DOHH2 (cell line): ENCODE results near the gene CMTM3.

ENCODE experiments used
- EZH2phosphoT487 ChIP-seq: fragments of 200-600 bp; sonication (generic); IDR thresholded peaks from 2 replicates; pipeline ENCODE4 v1.6.1; 2017; ENCODE audit warnings: borderline replicate concordance, mild to moderate bottlenecking, antibody characterized with exemption, low read length, moderate library complexity, mixed read lengths
- TF ChIP-seq, protein P1 (sequence below): fragments of 200-600 bp; sonication (generic); IDR thresholded peaks from one replicate; pipeline ENCODE4 v1.5.1; 2014; ENCODE audit warnings: antibody characterized with exemption, mild to moderate bottlenecking, low read depth, low read length; ENCODE audit not compliant: poor library complexity, severe bottlenecking

DNA sequence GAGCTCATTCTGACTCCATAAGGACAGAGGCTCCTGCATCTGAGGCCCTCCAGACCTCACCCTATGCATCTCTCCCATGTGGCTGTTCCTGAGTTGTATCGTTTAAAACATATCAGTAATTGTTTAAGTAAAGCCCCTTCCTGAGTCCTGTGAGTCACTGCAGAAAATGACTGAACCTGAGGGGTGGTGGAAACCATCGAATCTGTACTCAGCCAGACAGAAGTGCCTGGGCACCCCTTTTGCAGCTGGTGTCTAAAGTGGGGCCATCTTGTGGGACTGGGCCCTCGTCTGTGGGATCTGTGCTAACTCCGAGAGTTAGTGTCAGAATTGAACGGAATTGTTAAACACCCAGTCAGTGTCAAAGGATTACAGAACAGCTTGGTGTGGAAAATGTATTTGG is 25.4 kb downstream of the CMTM3 start:
- TF ChIP-seq, protein P1, sequence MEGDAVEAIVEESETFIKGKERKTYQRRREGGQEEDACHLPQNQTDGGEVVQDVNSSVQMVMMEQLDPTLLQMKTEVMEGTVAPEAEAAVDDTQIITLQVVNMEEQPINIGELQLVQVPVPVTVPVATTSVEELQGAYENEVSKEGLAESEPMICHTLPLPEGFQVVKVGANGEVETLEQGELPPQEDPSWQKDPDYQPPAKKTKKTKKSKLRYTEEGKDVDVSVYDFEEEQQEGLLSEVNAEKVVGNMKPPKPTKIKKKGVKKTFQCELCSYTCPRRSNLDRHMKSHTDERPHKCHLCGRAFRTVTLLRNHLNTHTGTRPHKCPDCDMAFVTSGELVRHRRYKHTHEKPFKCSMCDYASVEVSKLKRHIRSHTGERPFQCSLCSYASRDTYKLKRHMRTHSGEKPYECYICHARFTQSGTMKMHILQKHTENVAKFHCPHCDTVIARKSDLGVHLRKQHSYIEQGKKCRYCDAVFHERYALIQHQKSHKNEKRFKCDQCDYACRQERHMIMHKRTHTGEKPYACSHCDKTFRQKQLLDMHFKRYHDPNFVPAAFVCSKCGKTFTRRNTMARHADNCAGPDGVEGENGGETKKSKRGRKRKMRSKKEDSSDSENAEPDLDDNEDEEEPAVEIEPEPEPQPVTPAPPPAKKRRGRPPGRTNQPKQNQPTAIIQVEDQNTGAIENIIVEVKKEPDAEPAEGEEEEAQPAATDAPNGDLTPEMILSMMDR, result no peak
- no peak for TF ChIP-seq EZH2phosphoT487
